Measurements from ENCODE around the gene MSL3B.
"Not testable (repeated sequence)": the region's sequence is repeated elsewhere in the genome, so short reads cannot be mapped to it uniquely, and the experiment has no call there.

MSL3B gene

GRCh38 chr2:233867993-233868532 is at the start of gene MSL3B:
TSS of gene MSL3B (minus strand) at chr2:233868386.
- DNase-seq, result peak; percentile 16 to 40 (median 32)

GRCh38 chr2:233917116-233917515 is 48.9 kb upstream of the MSL3B start, which contains the start of gene TRPM8:
TSS of gene TRPM8 (plus strand) at chr2:233917373. CDS start at chr2:233926538, 9,165 bp downstream.
- DNase-seq, result no peak

GRCh38 chr2:233915128-233915527 is 46.9 kb upstream of the MSL3B start:
- DNase-seq, result no peak

GRCh38 chr2:233912691-233913423 is 44.7 kb upstream of the MSL3B start:
- DNase-seq, result no peak

- DNase-seq, result no peak
These were observed 39.4 kb upstream of the MSL3B start for GRCh38 chr2:233907627-233908026.

- DNase-seq, result no peak
These were observed 37.8 kb upstream of the MSL3B start for GRCh38 chr2:233905945-233906344.

GRCh38 chr2:233901884-233902283 is 33.7 kb upstream of the MSL3B start:
- DNase-seq, result no peak

GRCh38 chr2:233901367-233901766 is 33.2 kb upstream of the MSL3B start:
- DNase-seq, result no peak

GRCh38 chr2:233896253-233896652 is 28.1 kb upstream of the MSL3B start:
- DNase-seq, result not testable (repeated sequence)

- DNase-seq, result no peak
These were observed 24.6 kb upstream of the MSL3B start for GRCh38 chr2:233892793-233893192.

- no peak for DNase-seq
These were observed 14.2 kb upstream of the MSL3B start for GRCh38 chr2:233882353-233882752.

- DNase-seq, result not testable (repeated sequence)
These were observed 3.9 kb upstream of the MSL3B start for GRCh38 chr2:233872125-233872524.

- DNase-seq, result no peak
These were observed 3.2 kb upstream of the MSL3B start for GRCh38 chr2:233871432-233871831.

GRCh38 chr2:233866479-233866878 is 1.7 kb downstream of the MSL3B start:
- DNase-seq, result no peak

- DNase-seq, result no peak
These were observed 2.3 kb downstream of the MSL3B start for GRCh38 chr2:233865838-233866237.

GRCh38 chr2:233862261-233862768 is 5.9 kb downstream of the MSL3B start:
- DNase-seq, result no peak

GRCh38 chr2:233858331-233858730 is 9.9 kb downstream of the MSL3B start:
- DNase-seq, result no peak

GRCh38 chr2:233857511-233858141 is 10.6 kb downstream of the MSL3B start:
- peak in 3 of 4 experiments; percentile 10 to 27 (median 17) for DNase-seq

GRCh38 chr2:233856184-233856583 is 12.0 kb downstream of the MSL3B start:
- DNase-seq, result no peak

GRCh38 chr2:233855345-233855744 is 12.8 kb downstream of the MSL3B start:
- no peak for DNase-seq

GRCh38 chr2:233854241-233854981 is 13.8 kb downstream of the MSL3B start, which contains the start of gene HJURP:
TSS of gene HJURP (minus strand) at chr2:233854535. CDS start at chr2:233854500, 35 bp downstream.
- DNase-seq, result peak; percentile 63 to 78 (median 75)

GRCh38 chr2:233853883-233854240 is 14.3 kb downstream of the MSL3B start:
- no peak for DNase-seq

GRCh38 chr2:233853353-233853752 is 14.8 kb downstream of the MSL3B start:
- no peak for DNase-seq
